8988T (cell line): ENCODE data around the gene SEMA3B.
"Not testable (repeated sequence)": the region's sequence is repeated elsewhere in the genome, so short reads cannot be mapped to it uniquely, and the experiment has no call there.

Source experiments
- DNase-seq: peaks from one replicate; pipeline ENCODE4 v3.0.0; 2011

The SEMA3B gene

GRCh38 chr3:50268703-50269451, at the start of gene SEMA3B:
Gene SEMA3B, plus strand, starts transcription at chr3:50269147. Its CDS starts 94 bp downstream, at chr3:50269241.
- no peak for DNase-seq

- DNase-seq: no peak
These were observed 49.7 kb upstream of the SEMA3B start for GRCh38 chr3:50219285-50219684.

GRCh38 chr3:50220109-50220508, 48.8 kb upstream of the SEMA3B start:
- DNase-seq: no peak

- no peak for DNase-seq
These were observed 47.9 kb upstream of the SEMA3B start for GRCh38 chr3:50221051-50221410.

GRCh38 chr3:50221411-50222168, 47.4 kb upstream of the SEMA3B start:
- no peak for DNase-seq

- DNase-seq: no peak
These were observed 46.8 kb upstream of the SEMA3B start for GRCh38 chr3:50222169-50222528.

- DNase-seq: no peak
These were observed 44.3 kb upstream of the SEMA3B start for GRCh38 chr3:50224639-50225038.

- peak; percentile 70 for DNase-seq
These were observed 42.0 kb upstream of the SEMA3B start for GRCh38 chr3:50226888-50227389.

GRCh38 chr3:50227390-50228183, 41.4 kb upstream of the SEMA3B start:
- DNase-seq: peak; percentile 98

GRCh38 chr3:50228184-50228763, 40.7 kb upstream of the SEMA3B start:
- not testable (repeated sequence) for DNase-seq

GRCh38 chr3:50229490-50229889, 39.5 kb upstream of the SEMA3B start:
- no peak for DNase-seq

- no peak for DNase-seq
These were observed 38.7 kb upstream of the SEMA3B start for GRCh38 chr3:50230104-50230793.

- no peak for DNase-seq
These were observed 38.2 kb upstream of the SEMA3B start for GRCh38 chr3:50230794-50231125.

GRCh38 chr3:50231581-50231980, 37.4 kb upstream of the SEMA3B start:
- DNase-seq: no peak

- no peak for DNase-seq
These were observed 36.6 kb upstream of the SEMA3B start for GRCh38 chr3:50232303-50232702.

GRCh38 chr3:50233176-50233575, 35.8 kb upstream of the SEMA3B start:
- DNase-seq: no peak

GRCh38 chr3:50235716-50236483, 33.0 kb upstream of the SEMA3B start, which contains the start of gene GNAI2:
Gene GNAI2, plus strand, starts transcription at chr3:50236204. Its CDS starts 132 bp downstream, at chr3:50236336.
- peak; percentile 100 for DNase-seq

- DNase-seq: no peak
These were observed 32.3 kb upstream of the SEMA3B start for GRCh38 chr3:50236484-50237132.

- no peak for DNase-seq
These were observed 31.8 kb upstream of the SEMA3B start for GRCh38 chr3:50237133-50237651.

GRCh38 chr3:50237754-50238548, 31.0 kb upstream of the SEMA3B start:
- DNase-seq: peak; percentile 95
